Activated CD4-positive, alpha-beta T cell treated with anti-CD3 and anti-CD28 coated beads for 48 hours (primary cell): Measurements from ENCODE around the gene EDN3.
"Not testable (repeated sequence)": the region's sequence is repeated elsewhere in the genome, so short reads cannot be mapped to it uniquely, and the experiment has no call there.

Experiments
- DNase-seq: peaks from one replicate; pipeline ENCODE4 v3.0.0-alpha.2; 2020

Gene EDN3

GRCh38 chr20:59340201-59340885, 39.9 kb downstream of the EDN3 start:
- no peak for DNase-seq

- not testable (repeated sequence) for DNase-seq
Observed at GRCh38 chr20:59341285-59342022, 41.0 kb downstream of the EDN3 start.

- DNase-seq = no peak
Observed at GRCh38 chr20:59342023-59342957, 41.9 kb downstream of the EDN3 start.

GRCh38 chr20:59346061-59346460, 45.6 kb downstream of the EDN3 start:
- DNase-seq = no peak

GRCh38 chr20:59349277-59349676, 48.9 kb downstream of the EDN3 start:
- no peak for DNase-seq

GRCh38 chr20:59350330-59351156, 50.1 kb downstream of the EDN3 start:
- DNase-seq = no peak

- no peak for DNase-seq
Observed at GRCh38 chr20:59351157-59352040, 51.0 kb downstream of the EDN3 start.

- no peak for DNase-seq
Observed at GRCh38 chr20:59352541-59352940, 52.1 kb downstream of the EDN3 start.

- DNase-seq = no peak
Observed at GRCh38 chr20:59352990-59353389, 52.6 kb downstream of the EDN3 start.

GRCh38 chr20:59354460-59354859, 54.0 kb downstream of the EDN3 start:
- DNase-seq = no peak

- no peak for DNase-seq
Observed at GRCh38 chr20:59355242-59355641, 54.8 kb downstream of the EDN3 start.

GRCh38 chr20:59356662-59357165, 56.3 kb downstream of the EDN3 start:
- no peak for DNase-seq

GRCh38 chr20:59358793-59359192, 58.4 kb downstream of the EDN3 start:
- DNase-seq = not testable (repeated sequence)

- DNase-seq = no peak
Observed at GRCh38 chr20:59359906-59360725, 59.7 kb downstream of the EDN3 start.

GRCh38 chr20:59360934-59361333, 60.5 kb downstream of the EDN3 start:
- no peak for DNase-seq

- no peak for DNase-seq
Observed at GRCh38 chr20:59361411-59361810, 61.0 kb downstream of the EDN3 start.

- DNase-seq = no peak
Observed at GRCh38 chr20:59363101-59363500, 62.7 kb downstream of the EDN3 start.

GRCh38 chr20:59364611-59365010, 64.2 kb downstream of the EDN3 start:
- no peak for DNase-seq

GRCh38 chr20:59365611-59366285, 65.3 kb downstream of the EDN3 start:
- DNase-seq = no peak

- no peak for DNase-seq
Observed at GRCh38 chr20:59371431-59371830, 71.0 kb downstream of the EDN3 start.
